ENCODE measurements around the gene PHF21A. TPM values are rescaled to one million over a fixed set of nuclear protein-coding genes. Genes with fewer than 3 reads are reported as not detected.

PHF21A gene
- total RNA-seq, 1 experiment from 2014 or later, result 29.4 TPM

- H3K4me1 Mint-ChIP-seq, result peaks cover 2% of the 10 kb centered on the region; the same call in 1 of the 2 replicates
- TF ChIP-seq ZNF416 (CRISPR knock-in tag; IDR thresholded peaks at IDR 0.05) (no peak), CREB1 (CRISPR knock-in tag; IDR thresholded peaks at IDR 0.05) (no peak), NR1H2 (CRISPR knock-in tag; IDR thresholded peaks at IDR 0.05) (no peak), CBFB (CRISPR knock-in tag; IDR thresholded peaks at IDR 0.05; ENCODE audit: low read depth) (no peak), SOX15 (CRISPR knock-in tag; IDR thresholded peaks at IDR 0.05) (no peak)
- TF ChIP-seq, protein P1, sequence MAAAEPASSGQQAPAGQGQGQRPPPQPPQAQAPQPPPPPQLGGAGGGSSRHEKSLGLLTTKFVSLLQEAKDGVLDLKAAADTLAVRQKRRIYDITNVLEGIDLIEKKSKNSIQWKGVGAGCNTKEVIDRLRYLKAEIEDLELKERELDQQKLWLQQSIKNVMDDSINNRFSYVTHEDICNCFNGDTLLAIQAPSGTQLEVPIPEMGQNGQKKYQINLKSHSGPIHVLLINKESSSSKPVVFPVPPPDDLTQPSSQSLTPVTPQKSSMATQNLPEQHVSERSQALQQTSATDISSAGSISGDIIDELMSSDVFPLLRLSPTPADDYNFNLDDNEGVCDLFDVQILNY (CRISPR knock-in tag; IDR thresholded peaks at IDR 0.05), result no peak
- TF ChIP-seq, protein P2, sequence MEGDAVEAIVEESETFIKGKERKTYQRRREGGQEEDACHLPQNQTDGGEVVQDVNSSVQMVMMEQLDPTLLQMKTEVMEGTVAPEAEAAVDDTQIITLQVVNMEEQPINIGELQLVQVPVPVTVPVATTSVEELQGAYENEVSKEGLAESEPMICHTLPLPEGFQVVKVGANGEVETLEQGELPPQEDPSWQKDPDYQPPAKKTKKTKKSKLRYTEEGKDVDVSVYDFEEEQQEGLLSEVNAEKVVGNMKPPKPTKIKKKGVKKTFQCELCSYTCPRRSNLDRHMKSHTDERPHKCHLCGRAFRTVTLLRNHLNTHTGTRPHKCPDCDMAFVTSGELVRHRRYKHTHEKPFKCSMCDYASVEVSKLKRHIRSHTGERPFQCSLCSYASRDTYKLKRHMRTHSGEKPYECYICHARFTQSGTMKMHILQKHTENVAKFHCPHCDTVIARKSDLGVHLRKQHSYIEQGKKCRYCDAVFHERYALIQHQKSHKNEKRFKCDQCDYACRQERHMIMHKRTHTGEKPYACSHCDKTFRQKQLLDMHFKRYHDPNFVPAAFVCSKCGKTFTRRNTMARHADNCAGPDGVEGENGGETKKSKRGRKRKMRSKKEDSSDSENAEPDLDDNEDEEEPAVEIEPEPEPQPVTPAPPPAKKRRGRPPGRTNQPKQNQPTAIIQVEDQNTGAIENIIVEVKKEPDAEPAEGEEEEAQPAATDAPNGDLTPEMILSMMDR (IDR thresholded peaks at IDR 0.05), result no peak
- TF ChIP-seq, protein P3, sequence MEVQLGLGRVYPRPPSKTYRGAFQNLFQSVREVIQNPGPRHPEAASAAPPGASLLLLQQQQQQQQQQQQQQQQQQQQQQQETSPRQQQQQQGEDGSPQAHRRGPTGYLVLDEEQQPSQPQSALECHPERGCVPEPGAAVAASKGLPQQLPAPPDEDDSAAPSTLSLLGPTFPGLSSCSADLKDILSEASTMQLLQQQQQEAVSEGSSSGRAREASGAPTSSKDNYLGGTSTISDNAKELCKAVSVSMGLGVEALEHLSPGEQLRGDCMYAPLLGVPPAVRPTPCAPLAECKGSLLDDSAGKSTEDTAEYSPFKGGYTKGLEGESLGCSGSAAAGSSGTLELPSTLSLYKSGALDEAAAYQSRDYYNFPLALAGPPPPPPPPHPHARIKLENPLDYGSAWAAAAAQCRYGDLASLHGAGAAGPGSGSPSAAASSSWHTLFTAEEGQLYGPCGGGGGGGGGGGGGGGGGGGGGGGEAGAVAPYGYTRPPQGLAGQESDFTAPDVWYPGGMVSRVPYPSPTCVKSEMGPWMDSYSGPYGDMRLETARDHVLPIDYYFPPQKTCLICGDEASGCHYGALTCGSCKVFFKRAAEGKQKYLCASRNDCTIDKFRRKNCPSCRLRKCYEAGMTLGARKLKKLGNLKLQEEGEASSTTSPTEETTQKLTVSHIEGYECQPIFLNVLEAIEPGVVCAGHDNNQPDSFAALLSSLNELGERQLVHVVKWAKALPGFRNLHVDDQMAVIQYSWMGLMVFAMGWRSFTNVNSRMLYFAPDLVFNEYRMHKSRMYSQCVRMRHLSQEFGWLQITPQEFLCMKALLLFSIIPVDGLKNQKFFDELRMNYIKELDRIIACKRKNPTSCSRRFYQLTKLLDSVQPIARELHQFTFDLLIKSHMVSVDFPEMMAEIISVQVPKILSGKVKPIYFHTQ (CRISPR knock-in tag; IDR thresholded peaks at IDR 0.05), result no peak
- TF ChIP-seq, protein P4, sequence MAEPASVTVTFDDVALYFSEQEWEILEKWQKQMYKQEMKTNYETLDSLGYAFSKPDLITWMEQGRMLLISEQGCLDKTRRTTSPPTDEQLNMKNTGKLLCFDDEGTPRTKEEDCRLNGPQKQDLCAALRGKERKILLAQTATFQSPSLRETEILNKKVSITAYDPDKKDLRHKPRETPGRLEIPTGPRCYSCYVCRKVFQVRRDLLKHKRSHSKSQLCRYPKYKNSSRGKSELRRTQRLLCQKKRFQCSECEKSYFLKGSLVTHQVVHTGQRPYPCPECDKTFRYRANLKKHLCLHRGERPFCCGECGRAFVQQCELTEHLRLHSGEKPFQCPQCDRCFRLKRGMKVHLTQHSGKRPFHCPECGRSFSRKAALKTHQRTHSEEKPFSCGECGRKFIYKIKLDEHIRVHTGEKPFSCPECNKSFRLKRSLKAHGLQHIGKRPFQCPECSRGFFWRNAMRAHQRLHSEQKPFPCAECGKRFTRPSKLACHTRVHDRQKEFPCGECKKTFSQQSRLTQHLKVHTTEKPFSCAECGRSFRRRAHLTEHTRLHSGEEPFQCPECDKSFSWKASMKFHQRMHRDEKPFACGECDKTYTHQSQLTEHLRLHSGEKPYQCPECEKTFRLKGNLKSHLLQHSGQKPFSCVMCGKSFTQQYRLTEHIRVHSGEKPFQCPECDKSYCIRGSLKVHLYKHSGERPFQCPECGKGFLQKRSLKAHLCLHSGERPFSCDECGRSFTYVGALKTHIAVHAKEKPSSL (CRISPR knock-in tag; conservative IDR thresholded peaks at IDR 0.05), result no peak
- ChIA-PET CTCF (interaction anchor here (0.7 kb wide), 1 partner anchor 14 kb away, joined by 3 read pairs; no protein-coding TSS in a partner anchor), POLR2A (no interaction called here)
- H3K9me3 Mint-ChIP-seq, result no peaks in the 10 kb centered on the region
- ATAC-seq, result no peak
- H3K36me3 Mint-ChIP-seq, result no peaks in the 10 kb centered on the region
- no peaks in the 10 kb centered on the region for H3K27me3 Mint-ChIP-seq (ENCODE audit: low read depth)
- DNase-seq (ENCODE audit: low spot score), result no peak
- no peak overlapping the region for H3K27ac Mint-ChIP-seq
- no peak overlapping the region for H3K4me3 Mint-ChIP-seq
Measured at GRCh38 chr11:46090375-46090774, 30.9 kb downstream of the PHF21A start.

DNA sequence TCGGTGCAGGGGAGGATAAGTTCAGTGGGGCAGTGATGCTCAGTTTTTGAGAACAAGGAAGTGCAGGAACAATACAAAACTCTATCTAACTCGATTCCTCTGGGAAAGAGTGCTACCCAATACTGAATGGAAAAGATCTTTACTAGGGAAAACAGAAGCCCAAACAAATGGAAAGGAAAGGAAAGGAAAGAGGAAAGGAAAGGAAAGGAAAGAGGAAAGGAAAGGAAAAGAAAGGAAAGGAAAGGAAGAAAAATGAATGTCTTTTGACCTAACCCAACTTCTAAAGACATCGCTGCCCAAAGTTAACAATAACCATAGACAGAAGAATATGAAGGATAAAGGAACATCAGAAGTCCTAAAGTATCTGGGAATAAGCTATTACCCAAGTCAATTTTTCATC lies 41.6 kb downstream of the PHF21A start:
- no peaks in the 10 kb centered on the region for H3K9me3 Mint-ChIP-seq
- H3K36me3 Mint-ChIP-seq, result peaks cover 3% of the 10 kb centered on the region; the same call in 1 of the 2 replicates
- ChIA-PET POLR2A (no interaction called here), CTCF (no interaction called here)
- H3K27me3 Mint-ChIP-seq (ENCODE audit: low read depth), result no peaks in the 10 kb centered on the region
- H3K4me1 Mint-ChIP-seq, result peaks cover 19% of the 10 kb centered on the region
- ATAC-seq (no peak), DNase-seq (ENCODE audit: low spot score) (no peak)
- TF ChIP-seq, protein P5, sequence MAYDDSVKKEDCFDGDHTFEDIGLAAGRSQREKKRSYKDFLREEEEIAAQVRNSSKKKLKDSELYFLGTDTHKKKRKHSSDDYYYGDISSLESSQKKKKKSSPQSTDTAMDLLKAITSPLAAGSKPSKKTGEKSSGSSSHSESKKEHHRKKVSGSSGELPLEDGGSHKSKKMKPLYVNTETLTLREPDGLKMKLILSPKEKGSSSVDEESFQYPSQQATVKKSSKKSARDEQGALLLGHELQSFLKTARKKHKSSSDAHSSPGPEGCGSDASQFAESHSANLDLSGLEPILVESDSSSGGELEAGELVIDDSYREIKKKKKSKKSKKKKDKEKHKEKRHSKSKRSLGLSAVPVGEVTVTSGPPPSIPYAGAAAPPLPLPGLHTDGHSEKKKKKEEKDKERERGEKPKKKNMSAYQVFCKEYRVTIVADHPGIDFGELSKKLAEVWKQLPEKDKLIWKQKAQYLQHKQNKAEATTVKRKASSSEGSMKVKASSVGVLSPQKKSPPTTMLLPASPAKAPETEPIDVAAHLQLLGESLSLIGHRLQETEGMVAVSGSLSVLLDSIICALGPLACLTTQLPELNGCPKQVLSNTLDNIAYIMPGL (CRISPR knock-in tag; IDR thresholded peaks at IDR 0.05), result no peak
- TF ChIP-seq RORB (CRISPR knock-in tag; IDR thresholded peaks at IDR 0.05) (no peak), ESRRA (CRISPR knock-in tag; IDR thresholded peaks at IDR 0.05; ENCODE audit: borderline replicate concordance) (no peak), ZNF671 (CRISPR knock-in tag; IDR thresholded peaks at IDR 0.05) (no peak), ATF3 (CRISPR knock-in tag; conservative IDR thresholded peaks at IDR 0.05) (no peak), PRRX2 (CRISPR knock-in tag; IDR thresholded peaks at IDR 0.05) (no peak), TCF7 (CRISPR knock-in tag; IDR thresholded peaks at IDR 0.05; ENCODE audit: low read depth) (no peak), ZNF317 (CRISPR knock-in tag; IDR thresholded peaks at IDR 0.05; ENCODE audit: borderline replicate concordance, low read depth) (no peak), ZNF138 (CRISPR knock-in tag; conservative IDR thresholded peaks at IDR 0.05) (no peak), JAZF1 (CRISPR knock-in tag; IDR thresholded peaks at IDR 0.05) (no peak), CREB1 (CRISPR knock-in tag; IDR thresholded peaks at IDR 0.05) (no peak)
- TF ChIP-seq, protein P6, sequence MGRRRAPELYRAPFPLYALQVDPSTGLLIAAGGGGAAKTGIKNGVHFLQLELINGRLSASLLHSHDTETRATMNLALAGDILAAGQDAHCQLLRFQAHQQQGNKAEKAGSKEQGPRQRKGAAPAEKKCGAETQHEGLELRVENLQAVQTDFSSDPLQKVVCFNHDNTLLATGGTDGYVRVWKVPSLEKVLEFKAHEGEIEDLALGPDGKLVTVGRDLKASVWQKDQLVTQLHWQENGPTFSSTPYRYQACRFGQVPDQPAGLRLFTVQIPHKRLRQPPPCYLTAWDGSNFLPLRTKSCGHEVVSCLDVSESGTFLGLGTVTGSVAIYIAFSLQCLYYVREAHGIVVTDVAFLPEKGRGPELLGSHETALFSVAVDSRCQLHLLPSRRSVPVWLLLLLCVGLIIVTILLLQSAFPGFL (CRISPR knock-in tag; IDR thresholded peaks at IDR 0.05; ENCODE audit: borderline replicate concordance), result no peak
- no peak overlapping the region for H3K4me3 Mint-ChIP-seq
- H3K27ac Mint-ChIP-seq, result peak overlapping the region; percentile 20

All from WTC11 (cell line).